Esophagus muscularis mucosa (tissue), 4 donors: ENCODE data around the gene PRDM16. TPM values are rescaled to one million over a fixed set of nuclear protein-coding genes. Genes with fewer than 3 reads are reported as not detected.

Source experiments
- DNase-seq: peaks from one replicate; pipeline ENCODE4 v3.0.0-alpha.2; 2017; ENCODE audit errors: extremely low spot score
- H3K27ac ChIP-seq, 4 donors: fragments of 200-600 bp; sonication (generic); replicated peaks in 1 of 4; 1 replicate in 3 of 4; 2 replicates in 1 of 4; pipeline ENCODE4 v1.5.1; 2016 to 2019; ENCODE audit warnings: mild to moderate bottlenecking in 1 of 4
- H3K27me3 ChIP-seq, 4 donors: fragments of 200-600 bp; sonication (generic); one replicate each; pipeline versions ENCODE4 v1.5.1 to v1.6.0; 2016 to 2019
- H3K36me3 ChIP-seq, 4 donors: fragments of 200-600 bp; sonication (generic); one replicate each; pipeline ENCODE4 v1.5.1; 2016 to 2019
- H3K4me1 ChIP-seq, 4 donors: fragments of 200-600 bp; sonication (generic); one replicate each; pipeline ENCODE4 v1.5.1; 2016 to 2019
- H3K4me3 ChIP-seq, 4 donors: fragments of 200-600 bp; sonication (generic); 1 replicate in 2 of 4; 2 replicates in 2 of 4; pipeline ENCODE4 v1.5.1; 2016 to 2019; ENCODE audit warnings: mild to moderate bottlenecking in 4 of 4, moderate library complexity in 1 of 4
- H3K9me3 ChIP-seq, 4 donors: fragments of 200-600 bp; sonication (generic); 1 replicate in 3 of 4; 2 replicates in 1 of 4; pipeline ENCODE4 v1.5.1; 2016 to 2019
- EP300 ChIP-seq: sonication (generic); formaldehyde crosslinking; IDR thresholded peaks from one replicate; pipeline ENCODE4 v1.6.1; 2017; ENCODE audit warnings: antibody characterized with exemption
- POLR2A ChIP-seq: fragments of 450-650 bp; IDR thresholded peaks from one replicate; pipeline ENCODE4 v1.6.1; 2017; ENCODE audit warnings: antibody characterized with exemption, moderate library complexity, mild to moderate bottlenecking, low read depth
- POLR2AphosphoS5 ChIP-seq, 2 donors: sonication (generic); formaldehyde crosslinking; IDR thresholded peaks; one replicate each; pipeline ENCODE4 v1.6.1; 2017; ENCODE audit warnings: antibody characterized with exemption in 2 of 2
- WGBS: methylation state at CpG from one replicate; pipeline ENCODE4 v1.1.5; 2018; 5-methylcytosine and 5-hydroxymethylcytosine counted together
- intact Hi-C: fragments of 100-400 bp; cut with DNase I; formaldehyde crosslinking; loops from one replicate; pipeline ENCODE4 v1.15.1; 2023
- total RNA-seq, 4 donors: library from RNA; depleted of rRNA; stranded (reverse); fragments of >200 nt; gene quantifications; one replicate each; pipeline versions ENCODE4 v1.1.0 to v1.2.1, GENCODE V29; 2016
- TF ChIP-seq, protein P1 (sequence below), 3 experiments: fragments of 200-600 bp in 2 of 3; fragments of 450-650 bp in 1 of 3; sonication (generic) in 2 of 3; IDR thresholded peaks; one replicate each; pipeline ENCODE4 v1.5.1; 2017 to 2019; ENCODE audit warnings: antibody characterized with exemption in 3 of 3, mild to moderate bottlenecking in 2 of 3, moderate library complexity in 1 of 3

Gene PRDM16
- total RNA-seq, 4 donors from 2014 or later = 1.2 to 4.4 (median 2.2) TPM

DNA sequence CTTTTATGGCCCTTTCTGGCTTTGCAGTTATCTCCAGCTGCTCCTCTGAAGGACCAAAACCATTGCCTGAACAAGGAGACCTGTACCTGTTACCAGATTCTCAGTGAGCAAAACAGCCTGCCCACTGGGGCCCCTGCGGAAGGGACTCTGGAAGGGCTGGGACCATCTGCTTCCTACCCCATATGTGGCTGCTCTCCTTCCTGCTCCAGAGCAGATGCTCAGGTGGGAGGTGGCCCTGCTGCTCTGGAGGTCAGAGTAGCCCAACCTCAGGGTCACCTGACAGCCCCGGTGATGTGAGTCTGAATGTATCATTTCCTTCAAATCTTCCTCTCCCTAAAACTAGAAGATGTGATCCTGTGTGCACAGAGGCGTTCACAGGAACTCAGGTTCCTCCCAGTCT lies 33.6 kb downstream of the PRDM16 start:
- Histone ChIP-seq H3K27me3 (peaks cover 0 to 70% (median 0%) of the 10 kb centered on the region in 4 donors), H3K9me3 (peaks cover 0 to 6% (median 2%) of the 10 kb centered on the region in 4 donors), H3K4me3 (no peak overlapping the region), H3K36me3 (no peaks in the 10 kb centered on the region), H3K4me1 (peaks cover 0 to 26% (median 7%) of the 10 kb centered on the region in 4 donors), H3K27ac (no peak overlapping the region)
- 63% methylated on average over 2 of the region's 3 CpGs for WGBS
- TF ChIP-seq POLR2AphosphoS5 (IDR thresholded peaks at IDR 0.05) (no peak), EP300 (no peak), POLR2A (no peak)
- TF ChIP-seq, protein P1, sequence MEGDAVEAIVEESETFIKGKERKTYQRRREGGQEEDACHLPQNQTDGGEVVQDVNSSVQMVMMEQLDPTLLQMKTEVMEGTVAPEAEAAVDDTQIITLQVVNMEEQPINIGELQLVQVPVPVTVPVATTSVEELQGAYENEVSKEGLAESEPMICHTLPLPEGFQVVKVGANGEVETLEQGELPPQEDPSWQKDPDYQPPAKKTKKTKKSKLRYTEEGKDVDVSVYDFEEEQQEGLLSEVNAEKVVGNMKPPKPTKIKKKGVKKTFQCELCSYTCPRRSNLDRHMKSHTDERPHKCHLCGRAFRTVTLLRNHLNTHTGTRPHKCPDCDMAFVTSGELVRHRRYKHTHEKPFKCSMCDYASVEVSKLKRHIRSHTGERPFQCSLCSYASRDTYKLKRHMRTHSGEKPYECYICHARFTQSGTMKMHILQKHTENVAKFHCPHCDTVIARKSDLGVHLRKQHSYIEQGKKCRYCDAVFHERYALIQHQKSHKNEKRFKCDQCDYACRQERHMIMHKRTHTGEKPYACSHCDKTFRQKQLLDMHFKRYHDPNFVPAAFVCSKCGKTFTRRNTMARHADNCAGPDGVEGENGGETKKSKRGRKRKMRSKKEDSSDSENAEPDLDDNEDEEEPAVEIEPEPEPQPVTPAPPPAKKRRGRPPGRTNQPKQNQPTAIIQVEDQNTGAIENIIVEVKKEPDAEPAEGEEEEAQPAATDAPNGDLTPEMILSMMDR (IDR thresholded peaks at IDR 0.05) = no peak
- intact Hi-C loops = no loop called here
- DNase-seq = no peak

GRCh38 chr1:3103967-3104677 lies 35.1 kb downstream of the PRDM16 start:
- no peak for DNase-seq
- no peak overlapping the region for H3K27ac ChIP-seq

DNA sequence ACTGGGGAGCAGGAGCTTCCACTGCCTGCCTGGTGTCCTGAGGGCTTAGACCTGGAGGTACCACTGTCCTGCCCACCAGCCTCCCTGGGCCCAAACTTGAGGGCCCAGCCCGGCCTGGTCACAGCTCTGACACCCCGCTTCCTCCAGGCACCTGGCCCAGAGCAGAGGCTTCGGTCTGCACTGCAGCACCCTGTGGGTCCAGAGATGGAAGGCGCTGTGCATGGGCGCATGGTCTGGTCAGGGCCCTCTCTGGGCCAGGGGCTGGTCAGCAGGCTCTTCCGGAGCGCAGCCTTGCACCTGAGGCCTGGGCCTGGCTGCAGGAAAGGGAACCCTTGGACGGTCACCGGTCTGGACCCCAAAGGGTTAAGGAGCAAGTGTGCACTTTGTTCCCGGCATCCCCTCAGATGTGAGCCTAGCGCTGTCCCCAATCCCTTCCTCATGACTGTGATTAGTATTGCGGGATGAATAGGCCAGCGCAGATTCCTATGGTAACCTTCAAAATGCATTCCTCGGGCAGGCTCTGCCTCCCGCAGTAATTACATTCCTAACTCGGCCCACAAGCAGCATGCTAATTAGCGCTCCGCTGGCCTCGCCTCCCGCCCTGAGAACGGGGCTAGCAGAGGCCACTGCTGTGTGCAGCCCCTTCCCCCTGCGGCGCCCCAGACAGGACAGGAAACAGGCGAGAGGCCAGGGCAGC lies 36.3 kb downstream of the PRDM16 start:
- Histone ChIP-seq H3K27me3 (peaks cover 0 to 68% (median 0%) of the 10 kb centered on the region in 4 donors), H3K9me3 (peaks cover 0 to 16% (median 11%) of the 10 kb centered on the region in 4 donors), H3K4me1 (peaks cover 0 to 19% (median 7%) of the 10 kb centered on the region in 4 donors), H3K36me3 (no peaks in the 10 kb centered on the region), H3K27ac (no peak overlapping the region), H3K4me3 (no peak overlapping the region)
- intact Hi-C loops = no loop called here
- WGBS = 61% methylated on average over 5 of the region's 24 CpGs
- DNase-seq = no peak
- TF ChIP-seq EP300 = no peak
- no peak for TF ChIP-seq POLR2AphosphoS5 (IDR thresholded peaks at IDR 0.05)
- TF ChIP-seq, protein P1 (IDR thresholded peaks at IDR 0.05) = no peak
- no peak for TF ChIP-seq POLR2A

More at GRCh38 chr1:3103967-3104677, 35.1 kb downstream of the PRDM16 start:
- H3K4me1 ChIP-seq = peaks cover 0 to 20% (median 7%) of the 10 kb centered on the region in 4 donors
- H3K4me3 ChIP-seq = no peak overlapping the region
- no peaks in the 10 kb centered on the region for H3K36me3 ChIP-seq
- 86% methylated on average over 14 of the region's 16 CpGs for WGBS
- intact Hi-C loops = no loop called here
- H3K9me3 ChIP-seq = peaks cover 0 to 16% (median 11%) of the 10 kb centered on the region in 4 donors
- H3K27me3 ChIP-seq = peaks cover 0 to 68% (median 0%) of the 10 kb centered on the region in 4 donors
- TF ChIP-seq, protein P1 (IDR thresholded peaks at IDR 0.05) = no peak
- TF ChIP-seq POLR2A = no peak
- TF ChIP-seq EP300 = no peak
- no peak for TF ChIP-seq POLR2AphosphoS5 (IDR thresholded peaks at IDR 0.05)

- TF ChIP-seq EP300 (no peak), POLR2AphosphoS5 (IDR thresholded peaks at IDR 0.05) (no peak), POLR2A (no peak)
- TF ChIP-seq, protein P1 (IDR thresholded peaks at IDR 0.05) = no peak
- Histone ChIP-seq H3K36me3 (no peaks in the 10 kb centered on the region), H3K27me3 (peaks cover 0 to 71% (median 0%) of the 10 kb centered on the region in 4 donors), H3K4me3 (no peak overlapping the region), H3K9me3 (peaks cover 0 to 16% (median 11%) of the 10 kb centered on the region in 4 donors), H3K4me1 (peaks cover 0 to 10% (median 7%) of the 10 kb centered on the region in 4 donors), H3K27ac (no peak overlapping the region)
- WGBS = 97% methylated on average over 7 of the region's 8 CpGs
- intact Hi-C loops = no loop called here
- no peak for DNase-seq
These were observed 37.2 kb downstream of the PRDM16 start for GRCh38 chr1:3106216-3106615.
